HUES64 (cell line): ENCODE results near the gene DRAXIN.

Source experiments
- H3K27ac ChIP-seq: 2 replicates; pipeline ENCODE4 v1.7.0; 2013; ENCODE audit warnings: low read depth, low read length, inconsistent platforms
- H3K27me3 ChIP-seq: 2 replicates; pipeline ENCODE4 v1.6.1; 2013; ENCODE audit warnings: mild to moderate bottlenecking, low read length; ENCODE audit not compliant: insufficient read depth
- H3K36me3 ChIP-seq: 2 replicates; pipeline ENCODE4 v1.6.1; 2013; ENCODE audit warnings: mild to moderate bottlenecking, low read length; ENCODE audit not compliant: insufficient read depth
- H3K4me1 ChIP-seq: 2 replicates; pipeline ENCODE4 v1.6.1; 2013; ENCODE audit warnings: mild to moderate bottlenecking, low read length, moderate library complexity; ENCODE audit not compliant: insufficient read depth
- H3K4me3 ChIP-seq: 2 replicates; pipeline ENCODE4 v1.5.1; 2013; ENCODE audit warnings: mild to moderate bottlenecking, low read length, moderate library complexity
- H3K9ac ChIP-seq: 2 replicates; pipeline ENCODE4 v1.6.1; 2013; ENCODE audit warnings: mild to moderate bottlenecking, low read depth, low read length
- H3K9me3 ChIP-seq: 2 replicates; pipeline ENCODE4 v1.6.1; 2013; ENCODE audit warnings: low read depth, low read length; ENCODE audit not compliant: insufficient read depth
- WGBS: fragments of 150-250, 120-280 bp; methylation state at CpG from one replicate; pipeline ENCODE4 v1.1.7; 2013; ENCODE audit warnings: missing lambda C conversion rate; 5-methylcytosine and 5-hydroxymethylcytosine counted together

The DRAXIN gene

GRCh38 chr1:11729498-11730428, 38.3 kb downstream of the DRAXIN start:
- Histone ChIP-seq H3K4me1 (peaks cover 31% of the 10 kb centered on the region), H3K9me3 (no peaks in the 10 kb centered on the region), H3K27ac (no peak overlapping the region; the same call in 1 of the 2 replicates), H3K27me3 (no peaks in the 10 kb centered on the region), H3K9ac (no peak overlapping the region), H3K36me3 (no peaks in the 10 kb centered on the region), H3K4me3 (no peak overlapping the region)
- 68% methylated on average over 26 of the region's 26 CpGs for WGBS

- Histone ChIP-seq H3K9me3 (no peaks in the 10 kb centered on the region), H3K4me3 (no peak overlapping the region), H3K4me1 (peaks cover 28% of the 10 kb centered on the region), H3K9ac (no peak overlapping the region), H3K27me3 (no peaks in the 10 kb centered on the region), H3K36me3 (no peaks in the 10 kb centered on the region), H3K27ac (no peak overlapping the region)
- 92% methylated on average over 5 of the region's 5 CpGs for WGBS
These were observed 39.0 kb downstream of the DRAXIN start for GRCh38 chr1:11730429-11730891.

- Histone ChIP-seq H3K36me3 (no peaks in the 10 kb centered on the region), H3K9ac (no peak overlapping the region), H3K4me3 (peak overlapping the region; percentile 33), H3K27me3 (no peaks in the 10 kb centered on the region), H3K4me1 (peaks cover 23% of the 10 kb centered on the region), H3K27ac (no peak overlapping the region), H3K9me3 (no peaks in the 10 kb centered on the region)
- WGBS, result 30% methylated on average over 16 of the region's 17 CpGs
These were observed 40.3 kb downstream of the DRAXIN start for GRCh38 chr1:11731691-11732283.

GRCh38 chr1:11733306-11733705, 41.8 kb downstream of the DRAXIN start:
- Histone ChIP-seq H3K36me3 (no peaks in the 10 kb centered on the region), H3K4me3 (no peak overlapping the region), H3K9me3 (no peaks in the 10 kb centered on the region), H3K27ac (no peak overlapping the region), H3K9ac (no peak overlapping the region), H3K4me1 (peaks cover 34% of the 10 kb centered on the region), H3K27me3 (no peaks in the 10 kb centered on the region)
- 92% methylated on average over 3 of the region's 3 CpGs for WGBS

GRCh38 chr1:11735531-11735853, 44.0 kb downstream of the DRAXIN start:
- Histone ChIP-seq H3K27ac (no peak overlapping the region), H3K36me3 (no peaks in the 10 kb centered on the region), H3K4me1 (peaks cover 27% of the 10 kb centered on the region), H3K27me3 (no peaks in the 10 kb centered on the region), H3K4me3 (peak overlapping the region; percentile 78), H3K9me3 (no peaks in the 10 kb centered on the region), H3K9ac (no peak overlapping the region)
- 44% methylated on average over 4 of the region's 4 CpGs for WGBS

GRCh38 chr1:11735854-11736745, 44.6 kb downstream of the DRAXIN start, which contains the start of gene AGTRAP:
AGTRAP (plus strand) TSS chr1:11736136; CDS start chr1:11736209, 73 bp downstream.
- 1% methylated on average over 59 of the region's 59 CpGs for WGBS
- Histone ChIP-seq H3K9me3 (no peaks in the 10 kb centered on the region), H3K4me1 (peaks cover 29% of the 10 kb centered on the region), H3K9ac (peak within 1 kb of the TSS; percentile 80), H3K36me3 (no peaks in the 10 kb centered on the region), H3K27me3 (no peaks in the 10 kb centered on the region), H3K27ac (peak within 1 kb of the TSS; percentile 91), H3K4me3 (peak within 1 kb of the TSS; percentile 78)

GRCh38 chr1:11736746-11737639, 45.5 kb downstream of the DRAXIN start:
- WGBS, result 17% methylated on average over 14 of the region's 15 CpGs
- Histone ChIP-seq H3K9me3 (no peaks in the 10 kb centered on the region), H3K4me3 (peak overlapping the region; percentile 78), H3K36me3 (no peaks in the 10 kb centered on the region), H3K27me3 (no peaks in the 10 kb centered on the region), H3K9ac (peak overlapping the region; percentile 80), H3K27ac (peak overlapping the region; percentile 91), H3K4me1 (peaks cover 23% of the 10 kb centered on the region)

- H3K4me1 ChIP-seq, result peaks cover 22% of the 10 kb centered on the region
- no peaks in the 10 kb centered on the region for H3K9me3 ChIP-seq
- no peak overlapping the region for H3K27ac ChIP-seq
- WGBS, result 95% methylated on average over 2 of the region's 2 CpGs
- H3K9ac ChIP-seq, result no peak overlapping the region
- H3K4me3 ChIP-seq, result no peak overlapping the region
- no peaks in the 10 kb centered on the region for H3K36me3 ChIP-seq
- H3K27me3 ChIP-seq, result no peaks in the 10 kb centered on the region
These were observed 46.6 kb downstream of the DRAXIN start for GRCh38 chr1:11738096-11738495.

GRCh38 chr1:11738783-11739182, 47.3 kb downstream of the DRAXIN start:
- no peaks in the 10 kb centered on the region for H3K9me3 ChIP-seq
- H3K27ac ChIP-seq, result no peak overlapping the region
- H3K36me3 ChIP-seq, result no peaks in the 10 kb centered on the region
- H3K27me3 ChIP-seq, result no peaks in the 10 kb centered on the region
- H3K4me3 ChIP-seq, result no peak overlapping the region
- 92% methylated on average over 6 of the region's 6 CpGs for WGBS
- no peak overlapping the region for H3K9ac ChIP-seq
- peaks cover 22% of the 10 kb centered on the region for H3K4me1 ChIP-seq
